Activated naive CD8-positive, alpha-beta T cell treated with anti-CD3 and anti-CD28 coated beads, Interleukin-2, amount 10 ng/mL, durations not matched to agents 7 days and 5 days (primary cell): Measurements from ENCODE around the gene UBE2R2. TPM values are rescaled to one million over a fixed set of nuclear protein-coding genes. Genes with fewer than 3 reads are reported as not detected.

ENCODE experiments used
- ATAC-seq: fragments of 150-1000 bp; cut with Tn5 transposase; one replicate; pipeline ENCODE4 v1.10.0; 2021; ENCODE audit warnings: low read depth, moderate library complexity
- POLR2A ChIA-PET: fragments of 350-600 bp; sonication (Branson Sonifier 250); formaldehyde crosslinking; loops from one replicate; lab custom pipeline; 2021; ENCODE audit warnings: antibody characterized with exemption; lab: Charles Lee
- DNase-seq: peaks from one replicate; pipeline ENCODE4 v3.0.0; 2021
- H3K27ac Mint-ChIP-seq: one replicate; pipeline ENCODE4 v1.8.0; 2022; ENCODE audit warnings: mild to moderate bottlenecking, mixed read lengths
- H3K27me3 Mint-ChIP-seq: one replicate; pipeline ENCODE4 v1.8.0; 2022; ENCODE audit warnings: mild to moderate bottlenecking, moderate library complexity, mixed read lengths
- H3K36me3 Mint-ChIP-seq: one replicate; pipeline ENCODE4 v1.8.0; 2021; ENCODE audit warnings: mild to moderate bottlenecking, mixed read lengths
- H3K4me1 Mint-ChIP-seq: one replicate; pipeline ENCODE4 v1.8.0; 2021; ENCODE audit warnings: mixed read lengths
- H3K4me3 Mint-ChIP-seq: one replicate; pipeline ENCODE4 v1.8.0; 2022; ENCODE audit warnings: mild to moderate bottlenecking, moderate library complexity, mixed read lengths
- H3K9me3 Mint-ChIP-seq: one replicate; pipeline ENCODE4 v1.8.0; 2021; ENCODE audit warnings: mixed read lengths
- total RNA-seq, 2 experiments: library from RNA; stranded (reverse); gene quantifications; one replicate each; pipeline ENCODE4 v1.2.3, GENCODE V29; 2021

The UBE2R2 gene
- total RNA-seq, 2 experiments from 2014 or later, result 33.8 to 35.4 TPM

DNA sequence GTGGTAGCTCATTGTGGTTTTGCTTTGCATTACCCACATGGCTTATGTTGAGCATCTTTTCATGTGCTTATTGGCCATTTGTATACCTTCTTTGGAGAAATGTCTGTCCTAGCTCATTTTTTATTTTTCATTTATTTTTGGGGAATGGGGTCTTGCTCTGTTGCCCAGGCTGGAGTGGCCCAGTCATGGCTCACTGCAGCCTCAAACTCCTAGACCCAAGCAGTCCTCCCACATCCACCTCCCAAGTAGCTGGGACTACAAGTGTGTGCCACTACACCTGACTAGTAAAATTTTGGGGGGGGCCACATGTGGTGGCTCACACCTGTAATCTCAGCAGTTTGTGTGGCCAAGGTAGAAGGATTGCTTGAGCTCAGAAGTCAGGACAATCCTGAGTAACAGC lies 77.4 kb downstream of the UBE2R2 start:
- Mint-ChIP-seq H3K36me3 (peaks cover 17% of the 10 kb centered on the region), H3K27ac (no peak overlapping the region), H3K4me3 (no peak overlapping the region), H3K9me3 (no peaks in the 10 kb centered on the region), H3K27me3 (no peaks in the 10 kb centered on the region), H3K4me1 (peaks cover 4% of the 10 kb centered on the region)
- POLR2A ChIA-PET, result no interaction called here
- ATAC-seq, result no peak
- DNase-seq, result no peak

DNA sequence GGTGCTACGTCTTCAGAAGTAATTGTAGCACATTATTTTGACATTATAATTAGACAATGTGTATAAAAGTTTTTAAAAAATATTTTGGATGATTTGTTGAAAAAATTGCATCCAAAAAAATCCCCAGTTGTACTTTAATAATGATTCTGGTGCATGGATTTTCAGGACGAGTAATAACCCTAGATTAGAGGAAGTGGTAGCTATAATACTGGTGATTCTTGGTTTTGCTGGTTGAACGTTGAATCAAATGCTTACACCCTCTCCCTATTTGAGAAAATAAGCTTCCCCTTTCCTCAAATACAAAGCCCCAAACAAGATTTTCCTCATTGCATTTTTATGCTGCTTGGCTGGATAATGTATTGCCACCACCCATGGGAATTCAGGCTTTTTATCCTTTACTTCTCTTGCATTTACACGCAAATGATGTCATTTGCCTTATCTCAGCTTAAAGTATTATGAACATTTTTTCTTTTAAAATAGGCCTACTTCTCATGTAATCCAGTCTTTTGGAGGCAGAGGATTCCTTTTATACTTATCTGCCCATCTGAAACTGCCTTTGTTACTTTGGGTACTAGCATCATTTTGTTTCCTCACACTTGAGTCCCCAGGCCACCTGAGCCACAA lies 86.3 kb downstream of the UBE2R2 start:
- peaks cover 20% of the 10 kb centered on the region for H3K36me3 Mint-ChIP-seq
- peaks cover 2% of the 10 kb centered on the region for H3K4me1 Mint-ChIP-seq
- no peaks in the 10 kb centered on the region for H3K9me3 Mint-ChIP-seq
- ATAC-seq (no peak), DNase-seq (no peak)
- POLR2A ChIA-PET, result no interaction called here
- H3K27me3 Mint-ChIP-seq, result no peaks in the 10 kb centered on the region
- H3K27ac Mint-ChIP-seq, result no peak overlapping the region
- no peak overlapping the region for H3K4me3 Mint-ChIP-seq

DNA sequence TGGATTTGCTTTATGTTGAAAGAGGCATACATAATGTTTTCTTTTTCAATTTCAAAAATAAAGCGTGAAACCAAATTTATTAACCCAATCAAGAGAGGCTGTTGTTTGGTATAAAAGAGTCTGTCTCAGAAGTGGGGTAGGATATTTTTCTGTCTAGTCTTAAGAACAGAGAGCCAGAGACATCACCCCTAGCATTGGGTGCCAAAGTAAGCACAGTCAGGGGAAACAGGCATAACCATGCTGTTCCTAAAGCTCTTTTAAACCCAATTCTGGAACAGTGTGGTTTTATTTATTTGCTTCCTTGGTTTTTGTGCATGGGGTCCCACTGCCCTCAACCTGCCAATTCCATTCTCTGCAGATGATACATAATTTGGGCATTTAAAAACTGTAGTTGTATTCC lies 88.2 kb downstream of the UBE2R2 start:
- ATAC-seq (no peak), DNase-seq (no peak)
- Mint-ChIP-seq H3K27ac (no peak overlapping the region), H3K4me1 (peaks cover 2% of the 10 kb centered on the region), H3K27me3 (no peaks in the 10 kb centered on the region), H3K36me3 (peaks cover 25% of the 10 kb centered on the region), H3K9me3 (no peaks in the 10 kb centered on the region), H3K4me3 (no peak overlapping the region)
- POLR2A ChIA-PET, result no interaction called here

DNA sequence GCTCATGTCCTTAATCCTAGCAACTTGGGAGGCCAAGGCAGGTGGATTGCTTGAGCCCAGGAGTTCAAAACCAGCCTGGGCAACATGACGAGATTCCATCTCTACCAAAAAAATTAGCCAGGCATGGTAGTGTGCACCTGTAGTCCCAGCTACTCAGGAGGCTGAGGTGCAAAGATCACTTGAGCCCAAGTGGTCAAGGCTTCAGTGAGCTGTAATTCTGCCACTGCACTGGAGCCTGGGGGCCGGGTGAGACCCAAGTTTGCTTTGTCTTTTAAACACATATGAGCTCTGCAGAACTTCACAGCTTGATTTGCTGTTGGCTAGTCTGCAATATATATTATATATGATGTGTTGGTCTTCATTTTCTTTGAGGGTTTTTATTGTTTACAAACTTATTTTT lies 89.8 kb downstream of the UBE2R2 start:
- Mint-ChIP-seq H3K9me3 (no peaks in the 10 kb centered on the region), H3K27ac (no peak overlapping the region), H3K4me3 (no peak overlapping the region), H3K27me3 (no peaks in the 10 kb centered on the region), H3K4me1 (peaks cover 2% of the 10 kb centered on the region), H3K36me3 (peaks cover 20% of the 10 kb centered on the region)
- POLR2A ChIA-PET, result interaction anchor here (1.1 kb wide), 1 partner anchor 11 kb away, joined by 3 read pairs; no protein-coding TSS in a partner anchor
- no peak for ATAC-seq
- no peak for DNase-seq

DNA sequence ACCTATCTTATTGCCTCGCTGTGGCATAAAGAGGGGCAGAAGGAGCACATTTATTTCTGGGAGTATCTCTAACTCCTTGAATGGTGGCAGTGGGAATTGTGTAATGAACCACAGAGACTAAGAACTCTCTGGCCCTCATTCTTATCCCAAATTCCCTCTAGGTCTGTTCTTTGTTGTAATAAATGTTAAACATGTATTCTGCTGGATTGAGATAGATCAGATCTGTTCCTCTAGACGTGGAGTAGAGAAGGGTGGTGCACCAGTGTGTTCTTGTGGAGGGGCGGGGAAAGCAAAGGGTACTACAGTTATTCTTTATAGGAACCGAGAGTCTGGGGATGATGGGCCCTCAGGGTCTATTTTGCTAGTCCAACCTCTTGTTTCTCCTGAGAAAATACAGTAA lies 90.4 kb downstream of the UBE2R2 start:
- H3K9me3 Mint-ChIP-seq, result no peaks in the 10 kb centered on the region
- no peak overlapping the region for H3K27ac Mint-ChIP-seq
- DNase-seq (no peak), ATAC-seq (no peak)
- POLR2A ChIA-PET, result no interaction called here
- peaks cover 20% of the 10 kb centered on the region for H3K36me3 Mint-ChIP-seq
- H3K4me3 Mint-ChIP-seq, result no peak overlapping the region
- H3K4me1 Mint-ChIP-seq, result peaks cover 2% of the 10 kb centered on the region
- no peaks in the 10 kb centered on the region for H3K27me3 Mint-ChIP-seq

DNA sequence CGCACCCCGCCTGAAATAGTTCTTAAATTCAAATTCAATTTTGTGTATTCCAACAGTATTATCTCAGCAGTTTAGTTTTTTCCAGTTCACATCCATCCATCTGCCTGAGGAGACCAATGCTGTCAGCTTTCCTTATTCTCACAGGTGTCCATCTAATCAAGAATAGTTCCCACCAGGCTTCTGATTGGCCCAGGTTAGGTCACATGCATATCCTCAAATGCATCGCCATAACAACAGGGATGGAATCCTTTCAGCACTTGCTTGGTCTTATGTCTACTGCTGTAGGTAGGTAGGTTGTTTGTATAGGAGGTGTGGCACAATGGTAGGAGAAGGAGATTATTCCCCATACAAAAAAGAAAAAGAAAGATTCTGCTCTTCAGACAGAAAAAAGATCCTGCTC lies 91.2 kb downstream of the UBE2R2 start:
- ATAC-seq (no peak), DNase-seq (no peak)
- POLR2A ChIA-PET, result no interaction called here
- Mint-ChIP-seq H3K36me3 (peaks cover 20% of the 10 kb centered on the region), H3K27me3 (no peaks in the 10 kb centered on the region), H3K4me3 (no peak overlapping the region), H3K27ac (no peak overlapping the region), H3K4me1 (peaks cover 2% of the 10 kb centered on the region), H3K9me3 (no peaks in the 10 kb centered on the region)

DNA sequence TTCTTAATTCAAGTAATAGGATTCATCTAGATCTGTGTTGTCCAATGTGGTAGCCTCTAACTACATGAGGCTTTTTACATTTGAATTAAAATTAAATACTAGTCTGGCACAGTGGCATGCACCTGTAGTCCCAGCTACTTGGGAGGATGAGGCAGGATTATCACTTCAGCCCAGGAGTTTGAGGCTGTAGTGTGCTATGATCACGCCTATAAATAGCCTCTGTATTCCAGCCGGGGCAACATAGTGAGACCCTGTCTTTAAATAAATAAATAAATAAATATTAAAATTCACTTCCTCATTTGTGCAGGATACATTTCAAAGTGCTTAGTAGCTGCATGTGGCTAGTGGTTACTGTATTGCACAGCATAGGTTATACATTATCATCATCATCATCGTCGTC lies 91.8 kb downstream of the UBE2R2 start:
- DNase-seq (no peak), ATAC-seq (no peak)
- POLR2A ChIA-PET, result no interaction called here
- peaks cover 20% of the 10 kb centered on the region for H3K36me3 Mint-ChIP-seq
- peaks cover 2% of the 10 kb centered on the region for H3K4me1 Mint-ChIP-seq
- H3K27me3 Mint-ChIP-seq, result no peaks in the 10 kb centered on the region
- H3K4me3 Mint-ChIP-seq, result no peak overlapping the region
- H3K27ac Mint-ChIP-seq, result no peak overlapping the region
- no peaks in the 10 kb centered on the region for H3K9me3 Mint-ChIP-seq

DNA sequence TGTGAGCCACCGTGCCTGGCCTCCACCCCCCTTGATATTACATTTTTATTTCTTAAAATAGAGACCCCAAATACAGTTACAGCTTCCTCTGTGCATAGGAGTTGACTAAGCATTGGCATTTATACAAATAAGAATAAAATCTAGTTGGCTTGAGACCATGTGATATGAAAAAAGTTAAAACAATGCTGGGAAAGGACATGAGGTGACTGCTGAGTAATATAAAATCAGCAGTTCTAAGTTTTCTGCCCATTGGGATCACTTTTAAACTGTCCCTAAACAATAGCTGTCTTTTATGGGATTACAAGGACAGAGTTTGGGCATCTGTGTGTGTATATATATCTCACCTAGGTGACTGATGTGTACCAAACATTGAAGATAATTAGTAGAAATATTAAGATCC lies 96.6 kb downstream of the UBE2R2 start:
- Mint-ChIP-seq H3K27ac (no peak overlapping the region), H3K4me3 (no peak overlapping the region), H3K27me3 (no peaks in the 10 kb centered on the region), H3K36me3 (peaks cover 17% of the 10 kb centered on the region), H3K4me1 (no peaks in the 10 kb centered on the region), H3K9me3 (no peaks in the 10 kb centered on the region)
- DNase-seq (no peak), ATAC-seq (no peak)
- POLR2A ChIA-PET, result no interaction called here

DNA sequence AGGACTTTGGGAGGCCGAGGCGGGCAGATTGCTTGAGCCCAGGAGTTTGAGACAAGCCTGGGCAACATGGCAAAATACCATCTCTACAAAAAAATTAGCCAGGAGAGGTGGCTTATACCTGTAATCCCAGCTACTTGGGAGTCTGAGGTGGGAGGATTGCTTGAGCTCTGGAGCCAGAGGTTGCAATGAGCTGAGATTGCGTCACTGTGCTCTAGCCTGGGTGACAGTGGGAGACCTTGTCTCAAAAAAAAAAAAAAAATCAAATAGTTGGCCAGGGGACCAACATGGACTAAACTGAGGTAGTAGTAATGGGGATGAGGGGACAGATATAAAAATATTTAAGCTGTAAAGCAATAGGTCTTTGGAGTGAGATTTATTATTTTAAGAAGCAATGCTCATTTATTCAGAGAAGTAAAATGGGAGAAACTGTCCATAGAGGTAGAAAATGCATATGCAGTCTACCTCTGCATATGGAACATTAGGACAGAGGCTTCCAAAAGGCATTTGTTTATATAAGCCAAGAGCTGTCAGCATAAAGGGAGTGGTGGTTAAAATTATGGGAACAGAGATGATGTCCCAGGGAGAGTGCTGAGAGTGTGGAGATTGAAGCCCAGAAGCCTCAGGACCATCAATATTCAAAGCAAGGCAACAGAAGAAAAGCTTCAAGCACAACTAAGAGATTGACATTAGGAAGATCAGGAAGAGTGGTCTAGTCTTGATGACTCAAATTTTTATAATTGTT lies 98.1 kb downstream of the UBE2R2 start:
- Mint-ChIP-seq H3K4me3 (no peak overlapping the region), H3K36me3 (peaks cover 18% of the 10 kb centered on the region), H3K4me1 (no peaks in the 10 kb centered on the region), H3K27me3 (no peaks in the 10 kb centered on the region), H3K27ac (peak overlapping the region; percentile 51), H3K9me3 (no peaks in the 10 kb centered on the region)
- no peak for DNase-seq
- POLR2A ChIA-PET, result interaction anchor here (0.6 kb wide), 1 partner anchor 90 kb away, joined by 3 read pairs; no protein-coding TSS in a partner anchor
- no peak for ATAC-seq

DNA sequence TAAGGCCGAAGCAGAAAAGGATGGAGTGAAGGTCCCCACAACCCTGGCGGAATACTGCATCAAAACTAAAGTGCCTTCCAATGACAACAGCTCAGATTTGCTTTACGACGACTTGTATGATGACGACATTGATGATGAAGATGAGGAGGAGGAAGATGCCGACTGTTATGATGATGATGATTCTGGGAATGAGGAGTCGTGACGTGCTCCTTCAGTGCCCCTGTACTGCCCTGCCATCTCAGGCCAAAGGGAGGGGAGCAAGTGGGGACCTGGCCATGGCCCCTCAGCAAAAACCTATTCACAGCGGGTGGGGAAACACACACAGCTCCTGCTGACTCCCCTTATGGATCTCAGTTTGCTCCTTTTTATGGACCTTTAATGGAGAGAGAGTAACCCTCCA lies 100.1 kb downstream of the UBE2R2 start:
- Mint-ChIP-seq H3K27ac (no peak overlapping the region), H3K9me3 (no peaks in the 10 kb centered on the region), H3K36me3 (peaks cover 19% of the 10 kb centered on the region), H3K4me3 (no peak overlapping the region), H3K27me3 (no peaks in the 10 kb centered on the region), H3K4me1 (peaks cover 1% of the 10 kb centered on the region)
- POLR2A ChIA-PET, result interaction anchor here (0.6 to 1.0 kb wide), 2 partner anchors 11 to 72 kb away, joined by 3 to 4 read pairs; no protein-coding TSS in a partner anchor
- ATAC-seq (no peak), DNase-seq (no peak)

DNA sequence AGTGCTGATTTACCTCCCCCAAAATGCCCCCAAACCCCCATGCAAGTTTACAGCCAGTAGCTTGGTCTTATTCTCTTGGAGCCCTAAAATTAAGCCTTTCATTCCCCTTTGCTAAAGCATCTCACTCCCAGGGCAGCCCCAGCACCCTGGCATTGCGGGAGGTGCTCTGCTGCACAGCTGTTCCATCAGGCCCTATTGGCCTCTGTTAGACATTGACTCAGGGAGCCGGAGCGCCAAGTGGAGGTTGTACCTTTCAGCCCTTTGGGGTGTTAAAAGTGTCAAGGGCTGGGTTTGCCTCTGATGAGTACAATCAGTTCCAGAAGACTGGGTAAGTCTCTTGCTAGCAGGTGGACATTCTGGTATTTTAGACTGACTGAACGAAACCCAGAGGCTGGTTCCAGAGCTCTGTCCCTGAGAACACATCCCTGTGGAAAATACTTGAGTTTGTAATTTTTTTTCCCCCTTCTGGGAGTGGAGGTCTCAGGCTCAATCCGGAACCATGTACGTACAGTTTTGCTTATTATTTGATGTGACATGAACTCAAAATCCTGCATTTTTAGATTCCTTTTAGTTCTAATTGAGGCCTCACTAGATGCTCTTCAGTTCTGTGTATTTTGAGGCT lies 102.4 kb downstream of the UBE2R2 start:
- ATAC-seq (no peak), DNase-seq (no peak)
- Mint-ChIP-seq H3K4me3 (no peak overlapping the region), H3K27ac (peak overlapping the region; percentile 50), H3K4me1 (peaks cover 1% of the 10 kb centered on the region), H3K36me3 (peaks cover 17% of the 10 kb centered on the region), H3K9me3 (no peaks in the 10 kb centered on the region), H3K27me3 (no peaks in the 10 kb centered on the region)
- POLR2A ChIA-PET, result no interaction called here

DNA sequence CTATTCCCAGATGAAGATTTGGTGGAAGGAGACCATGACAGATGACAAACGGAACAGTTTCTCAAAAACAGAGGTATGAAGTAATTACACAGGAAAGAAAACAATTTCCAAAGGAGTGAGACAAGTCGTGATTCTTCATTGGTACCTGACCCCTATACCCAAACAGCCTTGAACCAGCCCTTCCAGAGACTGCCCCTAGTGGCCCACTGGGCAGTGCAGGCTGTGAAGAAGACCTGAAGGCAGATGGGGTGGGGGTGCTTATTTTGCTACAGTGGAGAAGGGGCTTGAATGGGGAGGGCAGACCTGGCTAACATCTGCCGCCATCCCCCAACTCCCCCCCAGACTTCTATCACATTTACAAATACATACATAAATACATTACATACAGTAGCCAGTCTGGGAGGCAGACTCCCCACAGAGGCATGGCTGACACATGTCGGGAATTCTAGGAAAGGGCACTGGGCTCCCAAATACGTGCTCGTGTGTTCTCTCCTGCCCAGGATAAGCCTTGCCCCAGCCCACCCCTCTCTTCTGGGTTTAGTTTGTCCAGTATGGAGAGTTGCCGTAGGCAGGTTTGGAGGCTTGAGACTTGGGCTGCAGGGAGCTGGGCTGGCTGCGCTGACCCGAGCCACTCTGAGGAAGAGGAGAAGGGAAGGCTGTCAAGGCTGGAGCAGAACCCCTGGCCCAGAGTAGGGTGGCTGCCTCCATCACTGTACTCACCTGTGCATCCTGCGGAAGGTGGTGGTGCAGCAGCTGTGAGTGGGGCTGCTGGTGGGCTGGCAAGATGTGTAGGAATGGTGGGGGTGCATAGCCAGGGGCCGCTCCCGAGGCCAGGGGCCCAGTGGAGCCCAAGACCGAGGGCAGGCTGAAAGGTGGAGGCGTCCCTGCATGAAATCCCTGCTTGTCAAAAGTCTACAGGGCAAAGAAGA lies 105.3 kb downstream of the UBE2R2 start:
- DNase-seq, result no peak

DNA sequence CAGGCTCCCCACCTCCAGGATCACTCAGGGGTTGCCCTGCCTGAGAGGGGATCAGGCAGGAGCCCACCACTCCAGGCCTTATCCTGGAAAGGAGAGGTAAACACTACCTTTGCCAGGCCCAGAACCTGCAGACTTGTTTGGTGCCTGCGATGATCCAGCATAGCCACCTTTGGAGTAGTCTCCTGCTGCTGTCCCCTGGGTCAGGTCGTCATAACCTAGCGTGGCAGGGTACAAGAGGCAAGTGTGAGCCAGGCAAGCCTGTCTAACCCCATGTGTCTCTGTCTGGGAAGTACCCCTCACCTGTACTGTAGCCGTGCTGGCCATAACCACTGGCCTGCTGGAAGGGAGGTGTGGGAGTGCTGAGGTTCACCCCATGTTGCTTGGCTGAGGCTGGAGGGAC lies 106.1 kb downstream of the UBE2R2 start:
- H3K4me1 Mint-ChIP-seq, result peaks cover 1% of the 10 kb centered on the region
- no peaks in the 10 kb centered on the region for H3K9me3 Mint-ChIP-seq
- no peaks in the 10 kb centered on the region for H3K27me3 Mint-ChIP-seq
- POLR2A ChIA-PET, result no interaction called here
- DNase-seq (no peak), ATAC-seq (no peak)
- H3K4me3 Mint-ChIP-seq, result no peak overlapping the region
- peaks cover 12% of the 10 kb centered on the region for H3K36me3 Mint-ChIP-seq
- no peak overlapping the region for H3K27ac Mint-ChIP-seq

More for the DNA sequence above, 105.3 kb downstream of the UBE2R2 start:
- H3K9me3 Mint-ChIP-seq, result no peaks in the 10 kb centered on the region
- ATAC-seq, result peak; percentile 37
- no peaks in the 10 kb centered on the region for H3K27me3 Mint-ChIP-seq
- peaks cover 1% of the 10 kb centered on the region for H3K4me1 Mint-ChIP-seq
- H3K27ac Mint-ChIP-seq, result no peak overlapping the region
- no peak overlapping the region for H3K4me3 Mint-ChIP-seq
- peaks cover 12% of the 10 kb centered on the region for H3K36me3 Mint-ChIP-seq
- POLR2A ChIA-PET, result interaction anchor here (0.6 kb wide), 1 partner anchor 175 kb away, joined by 4 read pairs; no protein-coding TSS in a partner anchor
